ENCODE measurements around the gene CTTN.
"Not testable (repeated sequence)": the region's sequence is repeated elsewhere in the genome, so short reads cannot be mapped to it uniquely, and the experiment has no call there.

Gene CTTN

DNA sequence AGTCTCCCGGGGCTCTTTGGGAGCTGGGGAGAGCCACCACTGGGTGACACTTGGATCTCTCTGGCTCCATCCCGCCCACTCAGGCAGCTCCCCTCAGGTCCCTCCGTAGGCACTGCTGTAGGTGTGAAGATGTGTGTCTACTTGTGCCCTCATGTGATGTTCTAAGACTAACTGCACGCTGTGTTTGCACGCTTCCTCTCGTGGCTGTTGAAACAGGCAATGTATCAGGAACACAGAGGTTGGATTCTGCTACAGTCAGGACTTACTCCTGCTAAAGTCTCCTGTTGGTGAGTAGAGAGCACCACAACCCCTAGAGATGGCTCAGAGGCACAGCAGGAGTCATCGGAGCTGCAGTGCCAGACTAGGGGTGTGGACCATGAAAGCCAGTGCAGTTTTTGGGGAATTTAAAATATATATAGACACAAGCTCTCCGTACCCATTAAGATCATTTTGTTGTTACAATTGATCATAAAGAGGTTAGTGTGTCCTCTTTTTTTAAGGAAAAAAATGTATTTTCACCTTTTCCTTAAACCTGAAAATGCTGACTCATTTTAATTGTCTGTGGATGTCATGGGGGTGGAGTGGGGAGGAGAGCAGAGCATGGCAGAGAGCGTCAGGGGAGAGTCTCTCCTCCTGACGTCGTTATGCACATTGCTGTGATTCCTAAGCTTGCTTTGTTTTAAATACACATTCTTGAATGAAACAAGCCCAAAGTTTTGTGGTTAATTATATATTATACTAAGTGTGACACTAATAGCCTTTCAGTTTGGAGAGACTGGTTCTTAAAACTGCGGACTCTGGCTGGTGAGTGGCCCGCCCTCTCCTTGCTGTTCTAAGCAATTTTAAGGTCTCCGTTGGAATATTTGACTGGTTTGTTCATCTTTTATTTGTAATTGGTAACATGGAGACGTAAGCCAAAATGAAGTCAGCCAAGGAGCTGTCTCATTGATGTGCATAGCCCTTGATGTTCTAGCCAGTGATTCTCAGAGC lies 16.2 kb upstream of the CTTN start:
- no peak for DNase-seq

- no peak for DNase-seq
These were observed 14.4 kb upstream of the CTTN start for GRCh38 chr11:70383664-70384565.

DNA sequence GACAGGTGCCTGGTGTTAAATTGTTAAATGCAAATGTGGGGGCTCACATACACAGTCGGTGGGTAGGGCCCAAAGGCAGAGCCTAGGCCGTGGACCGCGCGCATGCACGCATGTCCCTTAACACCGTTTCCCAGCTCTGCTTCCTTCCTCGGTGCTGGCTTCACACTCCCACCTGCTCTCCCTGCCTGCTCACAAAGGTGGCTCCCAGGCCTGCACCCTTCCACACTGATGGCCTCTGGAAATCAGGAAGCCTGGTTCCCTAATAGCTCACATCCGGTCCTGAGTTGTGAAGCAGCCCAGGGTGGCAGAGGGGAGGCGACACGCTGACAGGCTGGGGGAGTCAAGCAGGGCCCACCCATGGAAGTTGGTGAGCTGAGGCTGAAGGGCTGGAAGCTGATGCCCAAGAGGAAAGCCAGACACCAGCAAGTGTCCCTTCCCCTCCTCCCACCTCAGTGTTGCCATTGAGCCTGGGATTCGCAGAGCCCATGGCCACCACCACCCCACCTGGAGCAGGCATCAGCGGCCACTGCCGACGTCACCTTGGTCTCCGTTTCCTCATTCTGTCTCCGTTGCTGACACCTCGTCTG lies 13.7 kb upstream of the CTTN start:
- DNase-seq = no peak

DNA sequence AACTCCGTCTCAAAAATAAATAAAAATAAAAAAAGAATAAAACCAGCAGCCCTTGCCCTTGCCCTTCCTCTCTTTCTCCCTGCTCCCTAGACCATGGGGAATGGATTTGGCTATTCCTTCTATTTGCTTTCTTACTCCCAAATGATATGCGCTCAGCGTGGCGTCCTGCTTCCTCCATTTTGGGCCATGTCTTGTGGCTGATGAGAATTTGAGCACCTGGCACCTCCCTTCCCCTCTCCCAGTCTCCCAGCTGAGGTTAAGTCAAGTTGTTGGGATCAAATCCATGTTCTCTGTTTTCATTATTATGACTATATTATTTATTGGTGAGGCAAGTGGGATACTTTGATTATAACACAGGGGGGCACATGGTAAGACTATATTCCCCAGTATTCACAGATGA lies 10.8 kb upstream of the CTTN start:
- DNase-seq = no peak

DNA sequence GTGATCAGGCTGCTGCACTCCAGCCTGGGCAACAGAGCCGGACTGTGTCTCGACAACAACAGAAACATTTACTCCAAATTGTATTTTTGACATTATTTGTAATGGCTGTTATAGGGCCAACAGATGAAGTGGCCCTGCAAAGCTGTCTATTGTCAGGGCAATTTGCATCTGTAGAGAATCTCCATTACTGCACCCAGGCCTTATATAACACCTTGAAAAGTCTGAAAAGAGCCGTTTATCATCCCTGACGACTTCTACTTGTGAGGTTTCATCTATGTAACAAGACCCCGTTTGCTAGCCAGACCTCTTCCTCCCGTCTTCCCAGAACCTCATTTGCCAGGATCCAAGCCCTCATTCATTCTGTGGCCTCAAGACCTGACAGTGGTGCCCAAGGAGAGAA lies 9.1 kb upstream of the CTTN start:
- no peak for DNase-seq

DNA sequence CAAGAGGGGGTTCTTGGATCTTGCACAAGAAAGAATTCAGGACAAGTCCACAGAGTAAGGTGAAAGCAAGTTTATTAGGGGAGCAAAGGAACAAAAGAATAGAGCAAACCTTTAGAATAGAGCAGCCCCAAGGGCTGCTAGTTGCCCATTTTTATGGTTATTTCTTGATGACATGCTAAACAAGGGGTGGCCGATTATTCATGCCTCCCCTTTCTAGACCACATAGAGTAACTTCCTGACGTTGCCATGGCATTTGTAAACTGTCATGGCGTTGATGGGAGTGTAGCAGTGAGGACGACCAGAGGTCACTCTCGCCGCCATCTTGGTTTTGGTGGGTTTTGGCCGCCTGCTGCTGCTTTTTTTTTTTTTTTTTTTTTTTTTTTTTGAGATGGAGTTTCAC lies 7.4 kb upstream of the CTTN start:
- DNase-seq = not testable (repeated sequence)

DNA sequence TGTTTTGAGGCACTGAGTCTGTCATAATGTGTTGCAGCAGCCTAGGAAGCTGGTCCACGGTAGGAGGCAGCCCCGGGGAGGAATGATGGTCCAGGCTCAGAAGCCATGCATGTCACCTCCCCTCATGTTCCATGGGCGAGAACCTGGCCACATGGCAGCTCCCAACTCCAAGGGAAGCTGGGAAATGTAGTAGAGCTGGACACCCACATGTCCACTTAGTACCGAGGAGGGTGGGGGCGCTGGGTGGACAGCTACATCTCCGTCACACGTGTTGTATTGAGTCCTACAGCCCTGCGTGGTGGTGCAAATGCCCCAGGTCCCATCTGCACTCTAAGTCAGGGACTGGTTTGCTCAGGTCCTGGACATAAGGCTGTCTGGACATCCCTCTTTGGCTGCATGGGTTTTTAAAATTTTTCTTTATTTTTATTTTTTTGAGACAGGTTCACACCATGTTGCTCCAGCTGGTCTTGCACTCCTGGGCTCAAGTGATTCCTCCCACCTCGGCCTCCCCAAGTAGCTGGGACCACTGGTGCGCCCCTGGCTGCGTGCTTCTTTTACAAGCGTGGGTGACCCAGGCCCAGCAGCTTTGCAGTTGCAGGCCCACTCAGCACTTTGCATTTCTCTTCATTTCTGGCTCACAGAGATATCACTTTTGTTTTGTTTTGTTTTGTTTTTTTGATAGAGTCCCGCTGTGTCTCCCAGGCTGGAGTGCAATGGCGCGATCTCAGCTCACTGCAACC lies 3.9 kb upstream of the CTTN start:
- no peak for DNase-seq

- DNase-seq = no peak
These were observed 870 bp upstream of the CTTN start for GRCh38 chr11:70397336-70397982.

DNA sequence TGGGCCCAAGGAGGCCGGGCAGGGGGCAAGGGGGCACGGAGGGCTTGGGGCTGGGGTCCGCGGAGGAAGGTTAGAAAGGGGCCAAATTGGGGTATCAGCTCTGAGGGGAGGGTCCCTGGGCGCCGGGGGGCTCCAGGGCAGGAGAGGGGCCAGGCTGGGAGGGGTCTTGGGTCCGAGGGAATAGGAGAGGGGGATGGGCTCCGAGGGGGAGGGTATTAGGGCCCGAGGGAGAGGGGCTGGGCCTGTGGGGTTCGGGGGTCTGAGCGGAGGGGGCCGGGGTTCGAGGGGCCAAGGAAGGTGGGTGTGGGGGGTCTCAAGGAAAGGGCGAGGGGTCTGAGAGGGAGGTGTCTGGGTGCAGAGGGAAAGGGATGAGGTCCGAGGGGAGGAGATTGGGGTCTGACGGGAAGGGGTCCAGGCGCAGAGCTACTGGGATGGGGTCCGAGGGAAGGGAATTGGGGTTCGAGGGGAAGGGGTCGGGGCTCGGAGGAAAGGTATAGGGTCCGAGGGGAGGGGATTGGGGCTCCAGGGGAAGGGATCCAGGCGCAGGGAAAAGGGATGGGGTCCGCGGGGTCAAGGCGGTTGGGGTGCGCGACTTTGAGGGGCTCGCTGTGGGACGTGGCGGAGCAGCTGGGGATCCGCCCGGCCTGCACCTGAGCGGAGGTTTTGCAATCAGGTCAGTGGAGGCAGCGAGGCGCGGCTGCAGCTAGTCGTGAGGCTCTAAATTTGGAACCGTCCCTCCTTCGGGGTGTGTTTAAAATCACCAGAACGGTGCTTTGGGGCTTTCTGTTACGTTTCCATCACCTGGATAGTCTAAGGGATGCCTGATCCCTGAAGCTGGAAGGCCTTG lies 728 bp downstream of the CTTN start:
- no peak for DNase-seq

DNA sequence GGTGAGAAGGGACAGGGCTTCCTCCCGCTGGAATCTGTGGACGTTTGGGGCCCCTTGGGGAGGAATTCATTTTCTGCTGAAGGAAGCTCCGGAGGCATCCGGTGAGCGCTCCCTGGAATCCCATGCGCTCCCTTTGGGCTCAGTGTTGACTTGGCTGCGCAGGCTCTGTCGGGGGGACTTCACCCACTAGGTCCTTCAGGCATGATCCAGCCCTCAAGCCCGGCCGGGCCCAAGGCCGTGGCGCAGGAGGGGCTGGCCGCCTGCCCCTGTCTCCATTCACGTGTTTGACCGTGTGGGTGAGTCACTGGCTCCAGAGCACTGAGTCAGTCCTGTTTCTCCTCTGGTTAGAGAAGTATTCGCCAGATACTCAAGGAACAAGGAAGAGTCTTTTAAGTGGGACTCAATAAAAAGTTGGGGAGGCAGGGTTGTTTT lies 1.4 kb downstream of the CTTN start:
- peak in 1 of 2 donors; percentile 23 for DNase-seq

DNA sequence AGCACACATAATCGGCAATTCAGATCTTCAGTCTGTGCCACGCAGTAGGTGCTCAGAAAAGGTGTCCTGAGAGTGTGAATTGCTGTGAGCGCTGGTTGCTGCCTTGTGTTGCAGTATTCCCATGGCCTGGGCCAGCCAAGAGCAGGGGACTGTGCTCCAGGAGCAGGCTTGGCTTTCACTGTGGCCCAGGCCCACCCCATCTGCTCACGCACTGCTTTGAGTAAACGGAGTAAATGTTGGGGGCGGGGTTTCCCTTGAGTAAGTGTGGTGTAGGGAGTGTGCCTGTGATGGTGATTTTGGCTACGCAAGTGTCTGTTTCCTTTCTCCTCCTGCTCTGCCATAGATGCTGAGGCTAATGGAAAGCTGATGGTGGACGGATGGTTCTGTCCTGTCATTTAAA lies 2.3 kb downstream of the CTTN start:
- no peak for DNase-seq

GRCh38 chr11:70402016-70402415 lies 3.7 kb downstream of the CTTN start:
- DNase-seq = no peak

GRCh38 chr11:70402685-70403084 lies 4.4 kb downstream of the CTTN start:
- DNase-seq = no peak

GRCh38 chr11:70404244-70404643 lies 5.9 kb downstream of the CTTN start:
- DNase-seq = no peak

DNA sequence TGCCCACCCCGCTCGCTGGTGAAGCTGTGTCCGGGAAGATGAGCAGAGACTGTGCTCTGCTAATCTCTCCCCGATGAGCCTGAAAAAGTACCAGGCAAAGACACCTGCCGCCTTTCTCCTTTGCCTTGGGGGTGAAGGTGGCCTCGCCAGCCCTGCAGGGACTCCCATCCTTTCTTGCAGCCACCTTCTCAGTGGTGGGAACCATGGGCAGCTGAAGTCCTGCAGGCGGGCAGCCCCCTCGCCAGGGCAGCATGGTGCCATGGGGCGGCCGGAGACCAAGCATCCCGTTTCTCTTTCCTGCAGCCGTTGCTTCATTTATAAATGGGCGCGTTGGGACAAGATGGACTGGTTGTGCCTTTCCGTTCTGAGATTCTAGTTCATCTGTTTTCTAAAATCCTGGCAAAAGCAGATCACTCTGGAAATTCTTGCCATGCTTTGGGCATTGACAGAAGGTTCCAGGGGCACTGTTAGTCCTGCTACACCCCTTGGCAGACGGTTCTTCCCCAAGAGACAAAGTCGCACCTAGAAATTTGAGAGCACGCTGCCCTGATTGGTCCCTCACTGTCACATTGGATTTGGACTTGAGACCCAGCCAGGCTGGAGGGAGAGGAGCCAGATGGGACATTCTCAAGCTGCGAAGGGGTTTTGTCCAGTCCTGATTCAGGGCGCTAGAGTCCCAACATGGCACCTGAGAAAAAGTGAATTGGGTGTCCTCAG lies 7.5 kb downstream of the CTTN start:
- no peak for DNase-seq

- DNase-seq = no peak
These were observed 8.8 kb downstream of the CTTN start for GRCh38 chr11:70407121-70407520.

GRCh38 chr11:70407814-70408213 lies 9.5 kb downstream of the CTTN start:
- no peak for DNase-seq

DNA sequence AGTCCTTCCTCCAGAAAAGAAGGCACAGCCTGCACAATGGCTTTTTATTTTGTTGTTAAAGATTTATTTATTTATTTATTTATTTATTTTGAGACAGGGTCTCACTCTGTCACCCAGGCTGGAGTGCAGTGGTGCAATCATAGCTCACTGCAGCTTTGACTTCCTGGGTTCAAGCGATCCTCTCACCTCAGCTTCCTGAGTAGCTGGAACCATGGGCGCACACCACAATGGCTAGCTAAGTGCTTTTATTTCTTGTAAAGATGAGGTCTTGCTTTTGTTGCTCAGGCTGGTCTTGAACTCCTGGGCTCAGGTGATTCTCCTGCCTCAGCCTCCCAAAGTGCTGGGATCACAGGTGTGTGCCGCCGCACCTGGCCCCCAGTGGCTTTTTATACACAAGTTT lies 10.0 kb downstream of the CTTN start:
- not testable (repeated sequence) for DNase-seq

- DNase-seq = no peak
These were observed 11.1 kb downstream of the CTTN start for GRCh38 chr11:70409437-70409836.

- DNase-seq = no peak
These were observed 11.5 kb downstream of the CTTN start for GRCh38 chr11:70409871-70410270.
